Measurements from ENCODE around the gene MYO9A.

- TF ChIP-seq CTCF (IDR thresholded peaks at IDR 0.05) (no peak), POLR2A (IDR thresholded peaks at IDR 0.05) (no peak), EP300 (IDR thresholded peaks at IDR 0.05) (no peak)
Measured at GRCh38 chr15:71781179-71781964, 336.6 kb downstream of the MYO9A start.
